DOHH2 (cell line): ENCODE measurements around the gene ERC2.

ENCODE experiments used
- EZH2phosphoT487 ChIP-seq: fragments of 200-600 bp; sonication (generic); IDR thresholded peaks from 2 replicates; pipeline ENCODE4 v1.6.1; 2017; ENCODE audit warnings: borderline replicate concordance, mild to moderate bottlenecking, antibody characterized with exemption, low read length, moderate library complexity, mixed read lengths
- TF ChIP-seq, protein P1 (sequence below): fragments of 200-600 bp; sonication (generic); IDR thresholded peaks from one replicate; pipeline ENCODE4 v1.5.1; 2014; ENCODE audit warnings: antibody characterized with exemption, mild to moderate bottlenecking, low read depth, low read length; ENCODE audit not compliant: poor library complexity, severe bottlenecking

- TF ChIP-seq, protein P1, sequence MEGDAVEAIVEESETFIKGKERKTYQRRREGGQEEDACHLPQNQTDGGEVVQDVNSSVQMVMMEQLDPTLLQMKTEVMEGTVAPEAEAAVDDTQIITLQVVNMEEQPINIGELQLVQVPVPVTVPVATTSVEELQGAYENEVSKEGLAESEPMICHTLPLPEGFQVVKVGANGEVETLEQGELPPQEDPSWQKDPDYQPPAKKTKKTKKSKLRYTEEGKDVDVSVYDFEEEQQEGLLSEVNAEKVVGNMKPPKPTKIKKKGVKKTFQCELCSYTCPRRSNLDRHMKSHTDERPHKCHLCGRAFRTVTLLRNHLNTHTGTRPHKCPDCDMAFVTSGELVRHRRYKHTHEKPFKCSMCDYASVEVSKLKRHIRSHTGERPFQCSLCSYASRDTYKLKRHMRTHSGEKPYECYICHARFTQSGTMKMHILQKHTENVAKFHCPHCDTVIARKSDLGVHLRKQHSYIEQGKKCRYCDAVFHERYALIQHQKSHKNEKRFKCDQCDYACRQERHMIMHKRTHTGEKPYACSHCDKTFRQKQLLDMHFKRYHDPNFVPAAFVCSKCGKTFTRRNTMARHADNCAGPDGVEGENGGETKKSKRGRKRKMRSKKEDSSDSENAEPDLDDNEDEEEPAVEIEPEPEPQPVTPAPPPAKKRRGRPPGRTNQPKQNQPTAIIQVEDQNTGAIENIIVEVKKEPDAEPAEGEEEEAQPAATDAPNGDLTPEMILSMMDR: no peak
- no peak for TF ChIP-seq EZH2phosphoT487
Observed at GRCh38 chr3:55545995-55546394, 922.3 kb downstream of the ERC2 start.
